Measurements from ENCODE around the gene MEIS1. TPM values are rescaled to one million over a fixed set of nuclear protein-coding genes. Genes with fewer than 3 reads are reported as not detected.

The MEIS1 gene
- total RNA-seq, 1 experiment from 2014 or later: 0.66 TPM

- Histone ChIP-seq H3K14ac (ENCODE audit: insufficient read depth, low read length) (no peak overlapping the region), H2BK5ac (ENCODE audit: insufficient read length, low read length) (no peak overlapping the region), H3K56ac (ENCODE audit: insufficient read length, low read depth, low read length) (no peak overlapping the region), H2BK12ac (ENCODE audit: insufficient read length, low read depth, low read length) (no peak overlapping the region), H2BK20ac (ENCODE audit: low read depth, low read length, poor library complexity, severe bottlenecking) (no peak overlapping the region), H3K4ac (ENCODE audit: low read depth, low read length) (no peak overlapping the region), H3K27me3 (ENCODE audit: insufficient read depth, low read length) (no peaks in the 10 kb centered on the region), H3K23me2 (ENCODE audit: insufficient read length, low read depth, low read length, poor library complexity, severe bottlenecking) (no peaks in the 10 kb centered on the region), H3K79me2 (ENCODE audit: insufficient read depth, low read length) (no peaks in the 10 kb centered on the region), H3K27ac (ENCODE audit: insufficient read length, low read depth, low read length) (no peak overlapping the region), H2BK120ac (ENCODE audit: low read depth, low read length, poor library complexity, severe bottlenecking) (no peak overlapping the region), H3K79me1 (ENCODE audit: insufficient read depth, low read depth, low read length, poor library complexity, severe bottlenecking) (no peaks in the 10 kb centered on the region), H2AFZ (ENCODE audit: low read length) (no peak overlapping the region), H4K8ac (replicated peaks; ENCODE audit: insufficient read length, low read depth, low read length) (no peak overlapping the region), H4K91ac (ENCODE audit: insufficient read length, low read depth, low read length) (no peak overlapping the region), H3K18ac (ENCODE audit: insufficient read length, low read depth, low read length) (no peak overlapping the region), H2AK5ac (ENCODE audit: insufficient read length, low read length) (no peak overlapping the region), H3K9me3 (ENCODE audit: control insufficient read depth, low read depth, low read length) (no peaks in the 10 kb centered on the region), H3T11ph (ENCODE audit: low read length) (no peak overlapping the region), H3K23ac (ENCODE audit: insufficient read length, low read depth, low read length) (no peak overlapping the region), H4K20me1 (ENCODE audit: control insufficient read depth, insufficient read depth, insufficient read length) (no peaks in the 10 kb centered on the region), H3K9ac (ENCODE audit: extremely low read depth, insufficient read length, low read length) (no peak overlapping the region), H4K5ac (ENCODE audit: insufficient read length, low read depth, low read length) (no peak overlapping the region), H2BK15ac (ENCODE audit: low read depth, low read length) (no peak overlapping the region), H3K4me2 (ENCODE audit: insufficient read depth, insufficient read length, low read length) (no peak overlapping the region), H3K4me1 (ENCODE audit: insufficient read depth, low read length) (no peaks in the 10 kb centered on the region)
- DNase-seq: no peak
- Mint-ChIP-seq H3K27ac (no peak overlapping the region), H3K4me1 (no peaks in the 10 kb centered on the region), H3K4me3 (no peak overlapping the region), H3K36me3 (ENCODE audit: insufficient read depth in 1 of 3, low read depth in 3 of 3) (peaks cover 0 to 3% (median 0%) of the 10 kb centered on the region in 3 experiments; a peak in 1 of 7 replicates), H3K9me3 (no peaks in the 10 kb centered on the region; a peak in 1 of 5 replicates), H3K27me3 (ENCODE audit: low read depth) (no peaks in the 10 kb centered on the region)
- TF ChIP-seq CTCF (conservative IDR thresholded peaks at IDR 0.05): no peak
- WGBS (ENCODE audit: extremely low coverage, insufficient read length, low lambda C conversion rate): no CpG with 5 or more reads among the region's 2 CpGs
Measured at GRCh38 chr2:66408905-66409304, 26.0 kb upstream of the MEIS1 start.

Measured in H9 (cell line).